H1 (cell line): ENCODE results near the gene SLC22A25. TPM values are rescaled to one million over a fixed set of nuclear protein-coding genes. Genes with fewer than 3 reads are reported as not detected.

Source experiments
- CTCF ChIA-PET: fragments of 300-600 bp; sonication (Branson Sonifier 250); formaldehyde crosslinking; loops from one replicate; lab custom pipeline; 2021; ENCODE audit not compliant: partially characterized antibody; lab: Charles Lee
- POLR2A ChIA-PET: fragments of 300-600 bp; sonication (Branson Sonifier 250); formaldehyde crosslinking; loops from one replicate; lab custom pipeline; 2021; ENCODE audit warnings: inconsistent platforms; ENCODE audit not compliant: partially characterized antibody; lab: Charles Lee
- DNase-seq, 2 experiments: peaks; one replicate each; pipeline versions ENCODE4 v3.0.0 to v3.0.0-alpha.2; 2010 to 2022; ENCODE audit warnings: low spot score in 2 of 2, low read depth in 1 of 2, mixed read lengths in 1 of 2
- FAIRE-seq: peaks from 2 replicates; lab custom pipeline; 2011; peaks lifted over from hg19 to GRCh38; lab: Jason Lieb, UNC
- H2AFZ ChIP-seq: 2 replicates; pipeline ENCODE4 v1.8.1; 2012; ENCODE audit warnings: low read length, inconsistent platforms
- H2AK5ac ChIP-seq: 2 replicates; pipeline ENCODE4 v1.6.1; 2013; ENCODE audit warnings: low read depth, low read length
- H2BK120ac ChIP-seq: replicated peaks from 2 replicates; pipeline ENCODE3; 2013; ENCODE audit warnings: low read depth, low read length, inconsistent platforms
- H2BK12ac ChIP-seq: 2 replicates; pipeline ENCODE4 v1.6.1; 2013; ENCODE audit warnings: low read depth, low read length
- H2BK15ac ChIP-seq: 2 replicates; pipeline ENCODE4 v1.6.1; 2013; ENCODE audit warnings: low read length
- H2BK20ac ChIP-seq: 2 replicates; pipeline ENCODE4 v1.6.1; 2013; ENCODE audit warnings: low read length
- H2BK5ac ChIP-seq: 2 replicates; pipeline ENCODE4 v1.6.1; 2013; ENCODE audit warnings: low read depth, low read length
- H3K14ac ChIP-seq: 2 replicates; pipeline ENCODE4 v1.6.1; 2013; ENCODE audit warnings: inconsistent platforms; ENCODE audit not compliant: insufficient read length
- H3K18ac ChIP-seq: 2 replicates; pipeline ENCODE4 v1.6.1; 2013; ENCODE audit warnings: low read length; ENCODE audit errors: extremely low read depth
- H3K23ac ChIP-seq: 2 replicates; pipeline ENCODE4 v1.6.1; 2013; ENCODE audit warnings: inconsistent platforms; ENCODE audit not compliant: insufficient read length
- H3K23me2 ChIP-seq: 2 replicates; pipeline ENCODE4 v1.6.1; 2013; ENCODE audit warnings: low read depth, low read length
- H3K27ac ChIP-seq: 2 replicates; pipeline ENCODE4 v1.6.1; 2011; ENCODE audit warnings: low read depth, low read length, inconsistent platforms
- H3K27me3 ChIP-seq, 4 experiments: replicated peaks in 1 of 4; 1 replicate in 1 of 4; 2 replicates in 3 of 4; pipeline versions ENCODE4 v1.6.1 to v1.8.1; 2011 to 2013; ENCODE audit warnings: low read length in 3 of 4, mild to moderate bottlenecking in 3 of 4, inconsistent platforms in 2 of 4, mixed read lengths in 2 of 4, moderate library complexity in 1 of 4; ENCODE audit not compliant: control insufficient read depth in 3 of 4, insufficient read depth in 3 of 4; ENCODE audit errors: extremely low read depth in 1 of 4
- H3K36me3 ChIP-seq, 4 experiments: 2 replicates each; pipeline versions ENCODE4 v1.6.1 to v1.8.1; 2011 to 2013; ENCODE audit warnings: mild to moderate bottlenecking in 4 of 4, low read length in 3 of 4, moderate library complexity in 2 of 4, control low read depth in 1 of 4, inconsistent platforms in 1 of 4; ENCODE audit not compliant: insufficient read depth in 4 of 4, control insufficient read depth in 2 of 4
- H3K4ac ChIP-seq: replicated peaks from 2 replicates; pipeline ENCODE3; 2013; ENCODE audit warnings: low read length, low read depth, mixed read lengths, inconsistent platforms; ENCODE audit not compliant: insufficient read length
- H3K4me1 ChIP-seq, 4 experiments: replicated peaks in 1 of 4; 1 replicate in 1 of 4; 2 replicates in 3 of 4; pipeline versions ENCODE4 v1.6.1 to v1.8.1; 2011 to 2013; ENCODE audit warnings: low read length in 3 of 4, inconsistent platforms in 2 of 4, mixed read lengths in 1 of 4; ENCODE audit not compliant: insufficient read depth in 4 of 4, control insufficient read depth in 3 of 4
- H3K4me2 ChIP-seq, 2 experiments: 2 replicates each; pipeline versions ENCODE4 v1.6.1 to v1.8.1; 2011 to 2013; ENCODE audit warnings: low read depth in 2 of 2, low read length in 2 of 2, control low read depth in 1 of 2, inconsistent platforms in 1 of 2, mild to moderate bottlenecking in 1 of 2; ENCODE audit not compliant: insufficient read depth in 1 of 2
- H3K4me3 ChIP-seq, 4 experiments: fragments of 200-600, 300-600 bp in 1 of 4; sonication (generic), shearing (Covaris generic), sonication (Bioruptor Twin) in 1 of 4; 2 replicates each; pipeline versions ENCODE4 v1.5.1 to v1.8.1; 2011 to 2016; ENCODE audit warnings: low read length in 4 of 4, low read depth in 3 of 4, control low read depth in 2 of 4, inconsistent platforms in 2 of 4, mild to moderate bottlenecking in 2 of 4, mixed read lengths in 1 of 4, moderate library complexity in 1 of 4; ENCODE audit not compliant: insufficient read depth in 2 of 4; ENCODE audit errors: extremely low read depth in 1 of 4
- H3K56ac ChIP-seq: replicated peaks from 2 replicates; pipeline ENCODE3; 2013; ENCODE audit warnings: low read depth, mild to moderate bottlenecking, mixed read lengths, low read length, inconsistent platforms; ENCODE audit not compliant: insufficient read length
- H3K79me1 ChIP-seq: 2 replicates; pipeline ENCODE4 v1.6.1; 2013; ENCODE audit warnings: low read depth, low read length, control low read depth
- H3K79me2 ChIP-seq, 2 experiments: 2 replicates each; pipeline versions ENCODE4 v1.6.1 to v1.8.1; 2012 to 2013; ENCODE audit warnings: low read length in 2 of 2, mild to moderate bottlenecking in 2 of 2, inconsistent platforms in 1 of 2; ENCODE audit not compliant: insufficient read depth in 2 of 2, control insufficient read depth in 1 of 2
- H3K9ac ChIP-seq, 4 experiments: replicated peaks in 1 of 4; 1 replicate in 1 of 4; 2 replicates in 3 of 4; pipeline versions ENCODE4 v1.6.1 to v1.8.1; 2011 to 2013; ENCODE audit warnings: low read depth in 3 of 4, low read length in 3 of 4, control low read depth in 2 of 4, mild to moderate bottlenecking in 2 of 4, moderate library complexity in 2 of 4, inconsistent platforms in 1 of 4; ENCODE audit errors: extremely low read depth in 1 of 4
- H3K9me3 ChIP-seq, 2 experiments: 2 replicates each; pipeline versions ENCODE4 v1.6.1 to v1.8.1; 2012 to 2013; ENCODE audit warnings: mild to moderate bottlenecking in 2 of 2, moderate library complexity in 2 of 2, control low read depth in 1 of 2, inconsistent platforms in 1 of 2, low read depth in 1 of 2, low read length in 1 of 2, mixed read lengths in 1 of 2; ENCODE audit not compliant: insufficient read depth in 2 of 2
- H4K20me1 ChIP-seq, 2 experiments: replicated peaks in 1 of 2; 2 replicates each; pipeline versions ENCODE3 to v1.8.1; 2011 to 2013; ENCODE audit warnings: inconsistent platforms in 2 of 2, low read length in 2 of 2, mild to moderate bottlenecking in 1 of 2; ENCODE audit not compliant: insufficient read depth in 2 of 2, control insufficient read depth in 1 of 2
- H4K5ac ChIP-seq: 2 replicates; pipeline ENCODE4 v1.6.1; 2013; ENCODE audit warnings: low read length, low read depth, mixed read lengths, inconsistent platforms; ENCODE audit not compliant: insufficient read length
- H4K8ac ChIP-seq: 2 replicates; pipeline ENCODE4 v1.8.0; 2013; ENCODE audit warnings: mild to moderate bottlenecking, moderate library complexity, low read length, inconsistent platforms; ENCODE audit not compliant: insufficient read depth; ENCODE audit errors: extremely low read depth
- H4K91ac ChIP-seq: replicated peaks from 2 replicates; pipeline ENCODE3; 2013; ENCODE audit warnings: low read length, mixed read lengths, inconsistent platforms; ENCODE audit not compliant: insufficient read length
- CHD1 ChIP-seq: IDR thresholded peaks from 2 replicates; pipeline ENCODE4 v1.6.1; 2012; ENCODE audit warnings: low read depth, low read length, improper control_type of control experiment
- CHD2 ChIP-seq: IDR thresholded peaks from 2 replicates; pipeline ENCODE4 v1.6.1; 2012; ENCODE audit warnings: low read length, improper control_type of control experiment
- POU5F1 ChIP-seq: IDR thresholded peaks from 2 replicates; pipeline ENCODE4 v1.6.1; 2011; ENCODE audit warnings: low read depth, mild to moderate bottlenecking, low read length, moderate library complexity
- TAF1 ChIP-seq: IDR thresholded peaks from 2 replicates; pipeline ENCODE4 v1.6.1; 2011; ENCODE audit warnings: mild to moderate bottlenecking, low read depth, low read length
- polyA plus RNA-seq, 7 experiments: library from polyadenylated mRNA; depleted of rRNA in 3 of 7; stranded (reverse) in 5 of 7; unstranded in 2 of 7; fragments of >200 nt in 5 of 7; fragments of 200-250 nt in 2 of 7; gene quantifications; 1 replicate in 5 of 7; 2 replicates in 1 of 7; 4 replicates in 1 of 7; pipeline versions ENCODE4 v1.2.1 to v1.2.3, GENCODE V29; 2011 to 2013; ENCODE audit warnings: missing spikeins in 2 of 7, mixed read lengths in 2 of 7
- total RNA-seq: library from RNA; stranded (reverse); fragmentation: NEBNext Ultra II Directional; extraction: Animal tissue kit (Norgen Biotek cat#: 25700); gene quantifications from 2 replicates; pipeline ENCODE4 v1.2.1, GENCODE V29; 2021

The SLC22A25 gene
- total and polyA plus RNA-seq, 2 of the 8 experiments (the other 6 are each of a cell fraction or from before 2014, with no cell fraction given): not detected

DNA sequence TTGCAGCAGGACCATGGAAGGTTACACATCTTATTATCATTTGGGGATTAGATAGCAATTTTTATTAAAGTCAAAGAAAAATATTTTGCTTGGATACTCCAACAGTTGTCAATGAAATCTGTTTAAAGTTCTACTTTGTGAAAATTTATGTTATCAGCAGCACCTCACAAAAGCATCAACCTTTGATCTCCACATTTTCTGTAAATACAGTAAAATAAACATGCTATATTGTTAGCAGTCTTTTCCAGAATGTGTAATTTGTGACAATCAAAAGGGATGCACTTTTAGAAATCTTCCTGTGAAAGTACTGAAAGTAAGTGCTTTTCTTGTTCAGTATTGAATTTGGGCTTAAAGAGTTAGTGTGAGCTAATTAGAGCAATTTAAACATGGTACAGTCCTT, 4.1 kb downstream of the SLC22A25 start:
- Histone ChIP-seq H3K27me3 (no peaks in the 10 kb centered on the region), H2BK120ac (no peak overlapping the region), H3K79me1 (no peaks in the 10 kb centered on the region), H3K4me1 (no peaks in the 10 kb centered on the region), H3K79me2 (no peaks in the 10 kb centered on the region), H3K9ac (no peak overlapping the region), H2BK12ac (no peak overlapping the region), H3K36me3 (peaks cover 0 to 2% (median 0%) of the 10 kb centered on the region in 4 experiments; a peak in 1 of 8 replicates), H3K23me2 (no peaks in the 10 kb centered on the region), H3K23ac (no peak overlapping the region), H2BK15ac (no peak overlapping the region), H3K4me3 (no peak overlapping the region), H3K4ac (no peak overlapping the region), H3K56ac (no peak overlapping the region), H4K8ac (no peak overlapping the region), H3K18ac (no peak overlapping the region), H2BK20ac (no peak overlapping the region), H3K27ac (no peak overlapping the region), H3K9me3 (peaks cover 14 to 23% of the 10 kb centered on the region in 2 experiments), H4K91ac (no peak overlapping the region), H2BK5ac (no peak overlapping the region), H3K4me2 (no peak overlapping the region), H4K5ac (no peak overlapping the region), H2AFZ (no peak overlapping the region), H4K20me1 (no peaks in the 10 kb centered on the region), H2AK5ac (no peak overlapping the region), H3K14ac (no peak overlapping the region)
- DNase-seq (no peak), FAIRE-seq (no peak)
- CTCF ChIA-PET: no interaction called here
- POLR2A ChIA-PET: no interaction called here
- TF ChIP-seq POU5F1: no peak
- no peak for TF ChIP-seq CHD1
- no peak for TF ChIP-seq CHD2
- TF ChIP-seq TAF1: no peak
